ENCODE measurements around the gene SCYGR5. TPM values are rescaled to one million over a fixed set of nuclear protein-coding genes. Genes with fewer than 3 reads are reported as not detected.
A peak's percentile ranks its signal among the peaks of the same experiment; 100 is the strongest.

Gene SCYGR5
- total RNA-seq, 1 experiment from 2014 or later, result not detected

DNA sequence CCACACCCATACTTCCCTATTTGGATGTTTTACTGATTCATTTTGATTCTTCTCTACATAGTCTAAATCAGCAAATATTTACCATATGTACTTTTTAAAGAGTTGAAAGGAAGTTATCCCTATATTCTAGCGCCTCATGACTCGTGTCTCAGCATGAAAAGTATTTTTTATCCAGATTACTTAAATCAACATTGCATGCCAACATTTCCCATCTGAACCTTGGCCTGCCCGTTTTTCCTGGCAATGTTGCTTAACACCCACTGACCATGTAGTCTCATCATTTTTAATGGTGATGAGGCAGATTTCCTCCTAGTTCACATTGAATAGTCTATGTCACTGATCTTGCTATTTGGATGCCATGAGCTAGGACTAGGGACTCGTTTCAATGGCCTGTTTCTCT lies 13.2 kb upstream of the SCYGR5 start:
- no peak overlapping the region for H3K4me3 ChIP-seq
- H3F3A ChIP-seq (ENCODE audit: insufficient read depth, low read depth), result peaks cover 3% of the 10 kb centered on the region
- POLR2A ChIA-PET (ENCODE audit: unreplicated experiment), result no interaction called here
- no peaks in the 10 kb centered on the region for H4K20me1 ChIP-seq (ENCODE audit: insufficient read depth)
- no peak for TF ChIP-seq EZH2 (IDR thresholded peaks at IDR 0.05; ENCODE audit: low read depth)
- TF ChIP-seq, protein P1, sequence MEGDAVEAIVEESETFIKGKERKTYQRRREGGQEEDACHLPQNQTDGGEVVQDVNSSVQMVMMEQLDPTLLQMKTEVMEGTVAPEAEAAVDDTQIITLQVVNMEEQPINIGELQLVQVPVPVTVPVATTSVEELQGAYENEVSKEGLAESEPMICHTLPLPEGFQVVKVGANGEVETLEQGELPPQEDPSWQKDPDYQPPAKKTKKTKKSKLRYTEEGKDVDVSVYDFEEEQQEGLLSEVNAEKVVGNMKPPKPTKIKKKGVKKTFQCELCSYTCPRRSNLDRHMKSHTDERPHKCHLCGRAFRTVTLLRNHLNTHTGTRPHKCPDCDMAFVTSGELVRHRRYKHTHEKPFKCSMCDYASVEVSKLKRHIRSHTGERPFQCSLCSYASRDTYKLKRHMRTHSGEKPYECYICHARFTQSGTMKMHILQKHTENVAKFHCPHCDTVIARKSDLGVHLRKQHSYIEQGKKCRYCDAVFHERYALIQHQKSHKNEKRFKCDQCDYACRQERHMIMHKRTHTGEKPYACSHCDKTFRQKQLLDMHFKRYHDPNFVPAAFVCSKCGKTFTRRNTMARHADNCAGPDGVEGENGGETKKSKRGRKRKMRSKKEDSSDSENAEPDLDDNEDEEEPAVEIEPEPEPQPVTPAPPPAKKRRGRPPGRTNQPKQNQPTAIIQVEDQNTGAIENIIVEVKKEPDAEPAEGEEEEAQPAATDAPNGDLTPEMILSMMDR (conservative IDR thresholded peaks at IDR 0.05), result no peak
- H3K4me2 ChIP-seq, result no peak overlapping the region
- intact Hi-C loops (cut with micrococcal nuclease; ENCODE audit: unreplicated experiment), result loop anchor here (10.0 kb wide), 1 partner anchor 529 kb away; no protein-coding TSS in a partner anchor
- no peaks in the 10 kb centered on the region for H3K36me3 ChIP-seq (ENCODE audit: low read depth)
- 0 out of 2 replicates have a peak overlapping the region, but pooled peaks have one; percentile 7 for H3K27ac ChIP-seq
- no peak overlapping the region for H2AFZ ChIP-seq
- H3K79me2 ChIP-seq (ENCODE audit: low read depth), result no peaks in the 10 kb centered on the region
- peaks cover 15% of the 10 kb centered on the region for H3K4me1 ChIP-seq (replicated peaks; ENCODE audit: insufficient read depth)
- BruUV-seq (replicated peaks), result no TSS peak
- H3K9me3 ChIP-seq (ENCODE audit: insufficient read depth, low read depth), result no peaks in the 10 kb centered on the region; the same call in 1 of the 2 replicates
- DNase-seq, result peak in 1 of 2 experiments; percentile 39
- CTCF ChIA-PET, result no interaction called here
- H3K9me2 ChIP-seq (ENCODE audit: insufficient read depth), result no peaks in the 10 kb centered on the region
- no peaks in the 10 kb centered on the region for H3K27me3 ChIP-seq (ENCODE audit: insufficient read depth, low read depth)

GRCh38 chr2:227654426-227654825 lies 12.2 kb upstream of the SCYGR5 start:
- POLR2A ChIA-PET (ENCODE audit: unreplicated experiment), result no interaction called here
- Histone ChIP-seq H3K9me3 (ENCODE audit: insufficient read depth, low read depth) (no peaks in the 10 kb centered on the region; the same call in 1 of the 2 replicates), H3K4me3 (no peak overlapping the region), H3F3A (ENCODE audit: insufficient read depth, low read depth) (peaks cover 3% of the 10 kb centered on the region), H2AFZ (no peak overlapping the region), H3K27me3 (ENCODE audit: insufficient read depth, low read depth) (no peaks in the 10 kb centered on the region), H3K36me3 (ENCODE audit: low read depth) (no peaks in the 10 kb centered on the region), H4K20me1 (ENCODE audit: insufficient read depth) (no peaks in the 10 kb centered on the region), H3K27ac (no peak overlapping the region), H3K79me2 (ENCODE audit: low read depth) (no peaks in the 10 kb centered on the region), H3K4me1 (replicated peaks; ENCODE audit: insufficient read depth) (peaks cover 15% of the 10 kb centered on the region), H3K4me2 (no peak overlapping the region), H3K9me2 (ENCODE audit: insufficient read depth) (no peaks in the 10 kb centered on the region)
- CTCF ChIA-PET, result no interaction called here
- no peak for DNase-seq
- no peak for TF ChIP-seq EZH2 (IDR thresholded peaks at IDR 0.05; ENCODE audit: low read depth)
- TF ChIP-seq, protein P1 (conservative IDR thresholded peaks at IDR 0.05), result no peak
- intact Hi-C loops (cut with micrococcal nuclease; ENCODE audit: unreplicated experiment), result loop anchor here (10.0 kb wide), 1 partner anchor 530 kb away; no protein-coding TSS in a partner anchor
- BruUV-seq (replicated peaks), result no TSS peak

- H3K79me2 ChIP-seq (ENCODE audit: low read depth), result no peaks in the 10 kb centered on the region
- H3K36me3 ChIP-seq (ENCODE audit: low read depth), result no peaks in the 10 kb centered on the region
- no peaks in the 10 kb centered on the region; the same call in 1 of the 2 replicates for H3K9me3 ChIP-seq (ENCODE audit: insufficient read depth, low read depth)
- H2AFZ ChIP-seq, result no peak overlapping the region
- TF ChIP-seq EZH2 (IDR thresholded peaks at IDR 0.05; ENCODE audit: low read depth), result no peak
- TF ChIP-seq, protein P1 (conservative IDR thresholded peaks at IDR 0.05), result no peak
- CTCF ChIA-PET, result no interaction called here
- H3K4me3 ChIP-seq, result no peak overlapping the region
- H3K27ac ChIP-seq, result no peak overlapping the region
- H3K4me2 ChIP-seq, result no peak overlapping the region
- H3K9me2 ChIP-seq (ENCODE audit: insufficient read depth), result no peaks in the 10 kb centered on the region
- peaks cover 3% of the 10 kb centered on the region; the same call in 1 of the 2 replicates for H3F3A ChIP-seq (ENCODE audit: insufficient read depth, low read depth)
- H3K4me1 ChIP-seq (replicated peaks; ENCODE audit: insufficient read depth), result peaks cover 15% of the 10 kb centered on the region
- intact Hi-C loops (cut with micrococcal nuclease; ENCODE audit: unreplicated experiment), result loop anchor here (5.0 to 10.0 kb wide), 5 partner anchors 47 to 1002 kb away; partner anchors contain the start of gene AGFG1
- H3K27me3 ChIP-seq (ENCODE audit: insufficient read depth, low read depth), result no peaks in the 10 kb centered on the region
- POLR2A ChIA-PET (ENCODE audit: unreplicated experiment), result no interaction called here
- no peaks in the 10 kb centered on the region for H4K20me1 ChIP-seq (ENCODE audit: insufficient read depth)
- BruUV-seq (replicated peaks), result no TSS peak
- peak; percentile 12 to 81 for DNase-seq
These were observed 11.2 kb upstream of the SCYGR5 start for GRCh38 chr2:227655454-227655853.
